HCT116 (cell line): ENCODE results near the gene MUS81. TPM values are rescaled to one million over a fixed set of nuclear protein-coding genes. Genes with fewer than 3 reads are reported as not detected.

ENCODE experiments used
- ATAC-seq: fragments of 200-7000 bp; cut with Tn5 transposase; 2 replicates; pipeline ENCODE4 v1.9.1; 2020; ENCODE audit warnings: mild to moderate bottlenecking, moderate library complexity
- BruUV-seq: library from RNA; stranded (reverse); fragments of 400-500 nt; replicated peaks from 2 replicates; lab custom pipeline; 2021; lab: Mats Ljungman, UMichigan
- CTCF ChIA-PET: fragments of 300-600 bp; sonication (Branson Sonifier 250); formaldehyde crosslinking; loops from one replicate; lab custom pipeline; 2021; ENCODE audit warnings: antibody characterized with exemption; lab: Charles Lee
- POLR2A ChIA-PET: fragments of 300-600, 350-600 bp; sonication (Branson Sonifier 250); formaldehyde crosslinking; loops from one replicate; lab custom pipeline; 2021; ENCODE audit warnings: antibody characterized with exemption; lab: Charles Lee
- RAD21 ChIA-PET, 2 experiments: fragments of 300-600 bp; sonication (Branson Sonifier 250); formaldehyde crosslinking; loops; one replicate each; lab custom pipeline; 2023; ENCODE audit warnings: low total read pairs in 2 of 2; ENCODE audit not compliant: uncharacterized antibody in 2 of 2, unreplicated experiment in 2 of 2, low non-redundant PET in 1 of 2; lab: Charles Lee
- DNase-seq: peaks from one replicate; pipeline ENCODE4 v3.0.0-alpha.2; 2010; ENCODE audit warnings: low read depth, low spot score
- H2AFZ ChIP-seq: fragments of 200-600 bp; shearing (Covaris generic), sonication (generic); 2 replicates; pipeline ENCODE4 v1.6.1; 2017; ENCODE audit warnings: low read depth, mixed run types, mixed read lengths, antibody characterized with exemption, low read length; ENCODE audit not compliant: poor library complexity, severe bottlenecking
- H3K27ac ChIP-seq: 2 replicates; pipeline ENCODE4 v1.5.1; 2012; ENCODE audit warnings: low read depth, low read length
- H3K27me3 ChIP-seq: fragments of 200-600 bp; sonication (generic); 2 replicates; pipeline ENCODE4 v1.6.1; 2016; ENCODE audit warnings: mixed run types, low read length, mixed read lengths; ENCODE audit not compliant: insufficient read depth
- H3K36me3 ChIP-seq, 2 experiments: fragments of 200-500 bp in 1 of 2; fragments of 200-600 bp in 1 of 2; sonication (Bioruptor generic) in 1 of 2; sonication (generic) in 1 of 2; 2 replicates each; pipeline versions ENCODE4 v1.5.1 to v1.6.1; 2014 to 2016; ENCODE audit warnings: low read length in 2 of 2, inconsistent platforms in 1 of 2, mixed read lengths in 1 of 2, mixed run types in 1 of 2; ENCODE audit not compliant: insufficient read depth in 2 of 2, control insufficient read depth in 1 of 2
- H3K4me1 ChIP-seq, 2 experiments: fragments of 200-600 bp in 1 of 2; sonication (generic) in 1 of 2; 2 replicates each; pipeline versions ENCODE4 v1.5.1 to v1.6.1; 2012 to 2017; ENCODE audit warnings: low read length in 2 of 2, inconsistent platforms in 1 of 2, mild to moderate bottlenecking in 1 of 2, mixed read lengths in 1 of 2, mixed run types in 1 of 2, moderate library complexity in 1 of 2; ENCODE audit not compliant: insufficient read depth in 2 of 2, control insufficient read depth in 1 of 2
- H3K4me2 ChIP-seq: fragments of 200-600 bp; sonication (generic); 2 replicates; pipeline ENCODE4 v1.6.1; 2017; ENCODE audit warnings: mixed run types, low read length, mixed read lengths
- H3K4me3 ChIP-seq, 2 experiments: fragments of 200-600 bp in 1 of 2; sonication (generic) in 1 of 2; replicated peaks in 1 of 2; 2 replicates each; pipeline ENCODE4 v1.5.1; 2011 to 2016; ENCODE audit warnings: low read length in 2 of 2, control low read depth in 1 of 2, low read depth in 1 of 2, mild to moderate bottlenecking in 1 of 2, mixed read lengths in 1 of 2, mixed run types in 1 of 2
- H3K79me2 ChIP-seq: fragments of 200-600 bp; sonication (generic); 2 replicates; pipeline ENCODE4 v1.6.1; 2017; ENCODE audit warnings: mild to moderate bottlenecking, mixed run types, low read length, moderate library complexity, mixed read lengths; ENCODE audit not compliant: insufficient read depth
- H3K9ac ChIP-seq: fragments of 200-600 bp; sonication (generic); 2 replicates; pipeline ENCODE4 v1.6.1; 2016; ENCODE audit warnings: low read length, mixed read lengths
- H3K9me2 ChIP-seq: fragments of 200-600 bp; sonication (generic), shearing (Covaris generic); 2 replicates; pipeline ENCODE4 v1.6.1; 2017; ENCODE audit warnings: mixed run types, mild to moderate bottlenecking, moderate library complexity; ENCODE audit not compliant: insufficient read depth
- H3K9me3 ChIP-seq, 2 experiments: fragments of 200-500 bp in 1 of 2; fragments of 200-600 bp in 1 of 2; sonication (Bioruptor generic) in 1 of 2; sonication (generic) in 1 of 2; 2 replicates each; pipeline ENCODE4 v1.6.1; 2014 to 2017; ENCODE audit warnings: low read length in 2 of 2, mixed read lengths in 2 of 2, inconsistent platforms in 1 of 2, low read depth in 1 of 2, mild to moderate bottlenecking in 1 of 2, mixed run types in 1 of 2, moderate library complexity in 1 of 2; ENCODE audit not compliant: control insufficient read depth in 1 of 2, insufficient read depth in 1 of 2
- H4K20me1 ChIP-seq: fragments of 200-600 bp; sonication (generic), shearing (Covaris generic); 2 replicates; pipeline ENCODE4 v1.6.1; 2017; ENCODE audit warnings: mixed run types, mild to moderate bottlenecking, moderate library complexity; ENCODE audit not compliant: insufficient read depth
- CBX3 ChIP-seq: IDR thresholded peaks from 2 replicates; pipeline ENCODE4 v1.6.1; 2012; ENCODE audit warnings: low read depth
- CEBPB ChIP-seq: IDR thresholded peaks from 2 replicates; pipeline ENCODE4 v1.6.1; 2012; ENCODE audit warnings: low read depth
- CTCF ChIP-seq, 3 experiments: fragments of 200-600 bp in 1 of 3; sonication (generic) in 1 of 3; IDR thresholded peaks in 2 of 3; conservative IDR thresholded peaks in 1 of 3; 2 replicates each; pipeline ENCODE4 v1.5.1; 2012 to 2017; ENCODE audit warnings: low read depth in 2 of 3, low read length in 2 of 3, antibody characterized with exemption in 1 of 3, borderline replicate concordance in 1 of 3, control low read depth in 1 of 3, mild to moderate bottlenecking in 1 of 3, mixed read lengths in 1 of 3, mixed run types in 1 of 3, moderate library complexity in 1 of 3; ENCODE audit not compliant: insufficient read depth in 1 of 3
- EGR1 ChIP-seq: IDR thresholded peaks from 2 replicates; pipeline ENCODE4 v1.6.1; 2012; ENCODE audit warnings: low read depth
- EZH2 ChIP-seq: fragments of 200-600 bp; sonication (generic); IDR thresholded peaks from 2 replicates; pipeline ENCODE4 v1.6.1; 2017; ENCODE audit warnings: antibody characterized with exemption, mixed run types
- EZH2phosphoT487 ChIP-seq: fragments of 200-600 bp; IDR thresholded peaks from 2 replicates; pipeline ENCODE4 v1.6.1; 2018; ENCODE audit warnings: antibody characterized with exemption, borderline replicate concordance
- FOSL1 ChIP-seq: IDR thresholded peaks from 2 replicates; pipeline ENCODE4 v1.6.1; 2012; ENCODE audit warnings: low read depth
- MAX ChIP-seq: IDR thresholded peaks from 2 replicates; pipeline ENCODE4 v1.6.1; 2012
- POLR2A ChIP-seq: IDR thresholded peaks from 2 replicates; pipeline ENCODE4 v1.7.0; 2011; ENCODE audit warnings: borderline replicate concordance; ENCODE audit not compliant: insufficient read depth, insufficient read length; ENCODE audit errors: extremely low read depth
- POLR2AphosphoS5 ChIP-seq: IDR thresholded peaks from 2 replicates; pipeline ENCODE4 v1.6.1; 2011; ENCODE audit warnings: mild to moderate bottlenecking, low read depth, low read length, moderate library complexity
- RAD21 ChIP-seq: IDR thresholded peaks from 2 replicates; pipeline ENCODE4 v1.6.1; 2012; ENCODE audit warnings: low read depth, mild to moderate bottlenecking
- REST ChIP-seq: IDR thresholded peaks from 2 replicates; pipeline ENCODE4 v1.6.1; 2012; ENCODE audit warnings: low read depth
- SIN3A ChIP-seq: IDR thresholded peaks from 2 replicates; pipeline ENCODE4 v1.6.1; 2012; ENCODE audit warnings: low read depth
- SRF ChIP-seq: IDR thresholded peaks from 2 replicates; pipeline ENCODE4 v1.6.1; 2012; ENCODE audit warnings: low read depth
- TCF7L2 ChIP-seq: IDR thresholded peaks from 2 replicates; pipeline ENCODE4 v1.7.0; 2011; ENCODE audit warnings: borderline replicate concordance, inconsistent platforms; ENCODE audit not compliant: insufficient read depth, insufficient read length; ENCODE audit errors: extremely low read depth
- YY1 ChIP-seq: IDR thresholded peaks from 2 replicates; pipeline ENCODE4 v1.6.1; 2011; ENCODE audit warnings: low read length, low read depth, moderate library complexity, mild to moderate bottlenecking; ENCODE audit not compliant: insufficient replicate concordance; ENCODE audit errors: extremely low read depth
- ZFX ChIP-seq: fragments of 450-650 bp; IDR thresholded peaks from 2 replicates; pipeline ENCODE4 v1.6.1; 2017
- ZNF274 ChIP-seq: fragments of 200-500 bp; sonication (Bioruptor generic); IDR thresholded peaks from 2 replicates; pipeline ENCODE4 v1.6.1; 2014; ENCODE audit warnings: mild to moderate bottlenecking, low read depth, low read length, inconsistent platforms
- intact Hi-C: fragments of 100-400 bp; cut with micrococcal nuclease; formaldehyde crosslinking; loops from 2 replicates; pipeline ENCODE4 v1.10.0; 2022
- total RNA-seq: library from RNA; stranded (reverse); gene quantifications from one replicate; pipeline ENCODE4 v1.2.1, GENCODE V29; 2021; ENCODE audit not compliant: unreplicated experiment

Gene MUS81
- total RNA-seq, 1 experiment from 2014 or later, result 47.2 TPM

- Histone ChIP-seq H3K27me3 (no peaks in the 10 kb centered on the region), H3K79me2 (peaks cover 39% of the 10 kb centered on the region), H3K4me3 (no peak overlapping the region), H3K4me1 (peaks cover 7 to 14% of the 10 kb centered on the region in 2 experiments; a peak in 3 of 4 replicates), H2AFZ (no peak overlapping the region), H3K36me3 (peaks cover 31 to 56% of the 10 kb centered on the region in 2 experiments), H3K27ac (no peak overlapping the region), H3K4me2 (no peak overlapping the region), H4K20me1 (peaks cover 15% of the 10 kb centered on the region; the same call in 1 of the 2 replicates), H3K9ac (no peak overlapping the region)
- ATAC-seq (no peak), DNase-seq (no peak)
- POLR2A ChIA-PET, result interaction anchor here (0.7 to 1.7 kb wide), 4 partner anchors 7 to 140 kb away, joined by 3 to 8 read pairs (median 5); partner anchors contain the start of genes FIBP, KAT5 and MUS81
- no TSS peak for BruUV-seq
- no peak for TF ChIP-seq EGR1
- no peak for TF ChIP-seq CTCF (IDR thresholded peaks at IDR 0.05 in 2 of 3, conservative IDR thresholded peaks at IDR 0.05 in 1 of 3; ENCODE audit: borderline replicate concordance in 1 of 3, insufficient read depth in 1 of 3, low read depth in 2 of 3, low read length in 2 of 3)
- TF ChIP-seq YY1, result no peak
- TF ChIP-seq SIN3A, result no peak
- TF ChIP-seq FOSL1, result no peak
- no peak for TF ChIP-seq EZH2
- no peak for TF ChIP-seq ZNF274
- no peak for TF ChIP-seq SRF
- TF ChIP-seq TCF7L2, result no peak
- TF ChIP-seq ZFX, result no peak
- no peak for TF ChIP-seq EZH2phosphoT487
- no peak for TF ChIP-seq RAD21
- no peak for TF ChIP-seq CEBPB
- TF ChIP-seq POLR2AphosphoS5, result no peak
- no peak for TF ChIP-seq REST
- TF ChIP-seq CBX3, result no peak
- no peak for TF ChIP-seq MAX
- TF ChIP-seq POLR2A, result no peak
- TF ChIP-seq, all 23 proteins: peak for 0
- intact Hi-C loops, result no loop called here
- ChIA-PET RAD21 (no interaction called here), CTCF (no interaction called here)
- no peaks in the 10 kb centered on the region for H3K9me2 ChIP-seq
- no peaks in the 10 kb centered on the region; a peak in 1 of 4 replicates for H3K9me3 ChIP-seq
Observed at GRCh38 chr11:65852508-65853245, 7.6 kb upstream of the MUS81 start.
